HTR-8/SVneo (cell line): ENCODE data around the gene CUEDC2.
A peak's percentile ranks its signal among the peaks of the same experiment; 100 is the strongest.
"Not testable (repeated sequence)": the region's sequence is repeated elsewhere in the genome, so short reads cannot be mapped to it uniquely, and the experiment has no call there.

ENCODE experiments used
- DNase-seq: peaks from one replicate; pipeline ENCODE4 v3.0.0; 2011; ENCODE audit warnings: low spot score, mixed read lengths; ENCODE audit not compliant: insufficient read length
- FAIRE-seq: peaks from 2 replicates; lab custom pipeline; 2011; peaks lifted over from hg19 to GRCh38; lab: Jason Lieb, UNC

CUEDC2 gene

GRCh38 chr10:102455893-102456471 lies 23.6 kb upstream of the CUEDC2 start:
- no peak for DNase-seq
- no peak for FAIRE-seq

- not testable (repeated sequence) for DNase-seq, FAIRE-seq
Observed at GRCh38 chr10:102454662-102455487, 22.5 kb upstream of the CUEDC2 start.

GRCh38 chr10:102453502-102453901 lies 21.1 kb upstream of the CUEDC2 start:
- no peak for FAIRE-seq
- DNase-seq: no peak

GRCh38 chr10:102452672-102453340 lies 20.4 kb upstream of the CUEDC2 start:
- FAIRE-seq (no peak), DNase-seq (peak; percentile 50)

- no peak for FAIRE-seq
- no peak for DNase-seq
Observed at GRCh38 chr10:102451105-102451969, 19.0 kb upstream of the CUEDC2 start, which contains the start of gene C10orf95. Gene C10orf95, minus strand, starts transcription at chr10:102451543. Its CDS starts 450 bp downstream, at chr10:102451093.

GRCh38 chr10:102450374-102451104 lies 18.2 kb upstream of the CUEDC2 start:
- peak; percentile 93 for FAIRE-seq
- DNase-seq: peak; percentile 85

- DNase-seq: no peak
- no peak for FAIRE-seq
Observed at GRCh38 chr10:102450124-102450373, 17.7 kb upstream of the CUEDC2 start.

GRCh38 chr10:102449321-102450123 lies 17.1 kb upstream of the CUEDC2 start:
- FAIRE-seq: no peak
- DNase-seq: peak; percentile 59

GRCh38 chr10:102444851-102445250 lies 12.5 kb upstream of the CUEDC2 start:
- FAIRE-seq (no peak), DNase-seq (no peak)

GRCh38 chr10:102438374-102438773 lies 6.0 kb upstream of the CUEDC2 start:
- FAIRE-seq (no peak), DNase-seq (no peak)

GRCh38 chr10:102437515-102437914 lies 5.1 kb upstream of the CUEDC2 start:
- DNase-seq: no peak
- FAIRE-seq: no peak

GRCh38 chr10:102436312-102436711 lies 3.9 kb upstream of the CUEDC2 start:
- FAIRE-seq (no peak), DNase-seq (no peak)

GRCh38 chr10:102435529-102436233 lies 3.3 kb upstream of the CUEDC2 start:
- no peak for DNase-seq
- no peak for FAIRE-seq

GRCh38 chr10:102435133-102435497 lies 2.7 kb upstream of the CUEDC2 start:
- no peak for DNase-seq
- no peak for FAIRE-seq

GRCh38 chr10:102434394-102435132 lies 2.2 kb upstream of the CUEDC2 start:
- FAIRE-seq: no peak
- peak; percentile 40 for DNase-seq

- FAIRE-seq: no peak
- no peak for DNase-seq
Observed at GRCh38 chr10:102433619-102434046, 1.3 kb upstream of the CUEDC2 start.

- FAIRE-seq: no peak
- DNase-seq: no peak
Observed at GRCh38 chr10:102431452-102432124, 786 bp downstream of the CUEDC2 start.
